ENCODE results near the gene MND1. TPM values are rescaled to one million over a fixed set of nuclear protein-coding genes. Genes with fewer than 3 reads are reported as not detected.
"Not testable (repeated sequence)": the region's sequence is repeated elsewhere in the genome, so short reads cannot be mapped to it uniquely, and the experiment has no call there.

Gene MND1
- total and polyA plus RNA-seq, 10 donors = 0.76 to 10.9 (median 2.3) TPM

- H3K4me3 ChIP-seq = no peak overlapping the region
- H3K27ac ChIP-seq = no peak overlapping the region
- no peaks in the 10 kb centered on the region for H3K27me3 ChIP-seq (replicated peaks in 1 of 7)
- DNase-seq = no peak
- no peaks in the 10 kb centered on the region for H3K9me3 ChIP-seq
- 91 to 95% (median 93%) methylated on average over 5 of the region's 5 CpGs for WGBS, 5 donors
- H3K36me3 ChIP-seq = no peaks in the 10 kb centered on the region
- TF ChIP-seq POLR2A (IDR thresholded peaks at IDR 0.05) (no peak), CTCF (IDR thresholded peaks at IDR 0.05 in 8 of 11, conservative IDR thresholded peaks at IDR 0.05 in 3 of 11) (no peak), POLR2AphosphoS5 (IDR thresholded peaks at IDR 0.05) (no peak)
- intact Hi-C loops (cut with DNase I; ENCODE audit: low total_unique reads) = no loop called here
- H3K4me1 ChIP-seq = peaks cover 11 to 43% (median 20%) of the 10 kb centered on the region in 6 donors
These were observed 102.9 kb downstream of the MND1 start for GRCh38 chr4:153447175-153447905.

GRCh38 chr4:153448003-153448731 is 103.7 kb downstream of the MND1 start:
- intact Hi-C loops (cut with DNase I; ENCODE audit: low total_unique reads) = no loop called here
- H3K27ac ChIP-seq = no peak overlapping the region

GRCh38 chr4:153449338-153449737 is 104.8 kb downstream of the MND1 start:
- peak overlapping the region in 7 of 8 donors; percentile 66 to 78 (median 77) for H3K27ac ChIP-seq
- no peak for TF ChIP-seq CTCF (IDR thresholded peaks at IDR 0.05 in 8 of 11, conservative IDR thresholded peaks at IDR 0.05 in 3 of 11)

More at GRCh38 chr4:153448003-153448731, 103.7 kb downstream of the MND1 start:
- DNase-seq = no peak
- peaks cover 11 to 50% (median 20%) of the 10 kb centered on the region in 6 donors for H3K4me1 ChIP-seq
- no peaks in the 10 kb centered on the region for H3K9me3 ChIP-seq
- H3K27me3 ChIP-seq (replicated peaks in 1 of 7) = no peaks in the 10 kb centered on the region
- no peaks in the 10 kb centered on the region for H3K36me3 ChIP-seq
- TF ChIP-seq POLR2AphosphoS5 (IDR thresholded peaks at IDR 0.05) (no peak), CTCF (IDR thresholded peaks at IDR 0.05 in 8 of 11, conservative IDR thresholded peaks at IDR 0.05 in 3 of 11) (no peak), POLR2A (IDR thresholded peaks at IDR 0.05) (no peak)
- 73 to 86% (median 82%) methylated on average over 10 of the region's 10 CpGs for WGBS, 5 donors
- H3K4me3 ChIP-seq = no peak overlapping the region

GRCh38 chr4:153450544-153450917 is 106.0 kb downstream of the MND1 start:
- no peak for DNase-seq
- TF ChIP-seq CTCF (IDR thresholded peaks at IDR 0.05 in 8 of 11, conservative IDR thresholded peaks at IDR 0.05 in 3 of 11) (no peak), POLR2A (IDR thresholded peaks at IDR 0.05) (no peak), POLR2AphosphoS5 (IDR thresholded peaks at IDR 0.05) (no peak)
- H3K27ac ChIP-seq = peak overlapping the region; percentile 64 to 78 (median 76)
- H3K9me3 ChIP-seq = no peaks in the 10 kb centered on the region
- peak overlapping the region in 1 of 8 donors; percentile 1 for H3K4me3 ChIP-seq
- no peaks in the 10 kb centered on the region for H3K36me3 ChIP-seq
- H3K4me1 ChIP-seq = peaks cover 11 to 60% (median 24%) of the 10 kb centered on the region in 6 donors
- no peaks in the 10 kb centered on the region for H3K27me3 ChIP-seq (replicated peaks in 1 of 7)
- 51 to 66% (median 55%) methylated on average over 5 of the region's 5 CpGs for WGBS, 5 donors
- intact Hi-C loops (cut with DNase I; ENCODE audit: low total_unique reads) = no loop called here

More at GRCh38 chr4:153449338-153449737, 104.8 kb downstream of the MND1 start:
- Histone ChIP-seq H3K36me3 (no peaks in the 10 kb centered on the region), H3K27me3 (replicated peaks in 1 of 7) (no peaks in the 10 kb centered on the region), H3K9me3 (no peaks in the 10 kb centered on the region), H3K4me3 (no peak overlapping the region), H3K4me1 (peaks cover 11 to 60% (median 24%) of the 10 kb centered on the region in 6 donors)
- DNase-seq = no peak
- WGBS, 5 donors = 89 to 100% (median 97%) methylated on average over 1 of the region's 1 CpG
- intact Hi-C loops (cut with DNase I; ENCODE audit: low total_unique reads) = no loop called here

- H3K9me3 ChIP-seq; intact Hi-C loops (cut with DNase I; ENCODE audit: low total_unique reads); DNase-seq; H3K27me3 ChIP-seq (replicated peaks in 1 of 7); H3K4me3 ChIP-seq; H3K36me3 ChIP-seq: not testable (repeated sequence)
- WGBS, 5 donors = 81 to 98% (median 95%) methylated on average over 11 to 13 of the region's 13 CpGs
- Histone ChIP-seq H3K4me1 (peaks cover 11 to 60% (median 24%) of the 10 kb centered on the region in 6 donors), H3K27ac (peak overlapping the region in 6 of 8 donors; percentile 56 to 83 (median 78))
These were observed 106.7 kb downstream of the MND1 start for GRCh38 chr4:153451145-153451544.
